ENCODE data around the gene SHB. TPM values are rescaled to one million over a fixed set of nuclear protein-coding genes. Genes with fewer than 3 reads are reported as not detected.

The SHB gene
- total RNA-seq, 2 experiments from 2014 or later, result 2.8 to 3.2 TPM

DNA sequence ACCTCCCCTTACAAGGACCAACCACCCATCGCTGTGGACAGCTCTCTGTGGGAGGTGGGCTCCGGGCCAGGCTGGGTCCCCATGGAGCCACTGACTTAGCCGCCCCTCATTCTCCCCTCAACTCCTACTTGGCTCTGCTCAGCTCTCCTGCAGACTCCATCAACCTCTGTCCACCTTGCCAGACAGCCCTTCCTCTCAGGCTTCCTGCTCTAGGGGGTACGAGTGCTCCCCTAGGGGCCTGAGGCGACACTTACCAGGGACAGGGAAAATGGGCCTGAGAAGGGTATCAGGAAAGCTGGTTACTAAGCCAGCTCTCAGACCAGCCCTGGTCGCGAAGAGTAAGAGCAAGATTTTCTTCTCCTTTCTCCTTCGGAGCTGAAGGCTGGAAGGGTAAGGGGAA, 43.9 kb downstream of the SHB start:
- ChIA-PET CTCF (no interaction called here), POLR2A (no interaction called here)
- no peak overlapping the region for H3K27ac Mint-ChIP-seq
- no peak for ATAC-seq
- intact Hi-C loops (cut with micrococcal nuclease), result loop anchor here (10.0 kb wide), 1 partner anchor 110 kb away; no protein-coding TSS in a partner anchor
- H3K4me1 Mint-ChIP-seq (ENCODE audit: low read depth), result peaks cover 6% of the 10 kb centered on the region
- TF ChIP-seq, protein P1, sequence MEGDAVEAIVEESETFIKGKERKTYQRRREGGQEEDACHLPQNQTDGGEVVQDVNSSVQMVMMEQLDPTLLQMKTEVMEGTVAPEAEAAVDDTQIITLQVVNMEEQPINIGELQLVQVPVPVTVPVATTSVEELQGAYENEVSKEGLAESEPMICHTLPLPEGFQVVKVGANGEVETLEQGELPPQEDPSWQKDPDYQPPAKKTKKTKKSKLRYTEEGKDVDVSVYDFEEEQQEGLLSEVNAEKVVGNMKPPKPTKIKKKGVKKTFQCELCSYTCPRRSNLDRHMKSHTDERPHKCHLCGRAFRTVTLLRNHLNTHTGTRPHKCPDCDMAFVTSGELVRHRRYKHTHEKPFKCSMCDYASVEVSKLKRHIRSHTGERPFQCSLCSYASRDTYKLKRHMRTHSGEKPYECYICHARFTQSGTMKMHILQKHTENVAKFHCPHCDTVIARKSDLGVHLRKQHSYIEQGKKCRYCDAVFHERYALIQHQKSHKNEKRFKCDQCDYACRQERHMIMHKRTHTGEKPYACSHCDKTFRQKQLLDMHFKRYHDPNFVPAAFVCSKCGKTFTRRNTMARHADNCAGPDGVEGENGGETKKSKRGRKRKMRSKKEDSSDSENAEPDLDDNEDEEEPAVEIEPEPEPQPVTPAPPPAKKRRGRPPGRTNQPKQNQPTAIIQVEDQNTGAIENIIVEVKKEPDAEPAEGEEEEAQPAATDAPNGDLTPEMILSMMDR (IDR thresholded peaks at IDR 0.05), result no peak
- no peaks in the 10 kb centered on the region for H3K36me3 Mint-ChIP-seq (ENCODE audit: low read depth)
- H3K27me3 Mint-ChIP-seq, result no peaks in the 10 kb centered on the region
- no peak for DNase-seq
- H3K9me3 Mint-ChIP-seq, result no peaks in the 10 kb centered on the region
- H3K4me3 Mint-ChIP-seq, result no peak overlapping the region

DNA sequence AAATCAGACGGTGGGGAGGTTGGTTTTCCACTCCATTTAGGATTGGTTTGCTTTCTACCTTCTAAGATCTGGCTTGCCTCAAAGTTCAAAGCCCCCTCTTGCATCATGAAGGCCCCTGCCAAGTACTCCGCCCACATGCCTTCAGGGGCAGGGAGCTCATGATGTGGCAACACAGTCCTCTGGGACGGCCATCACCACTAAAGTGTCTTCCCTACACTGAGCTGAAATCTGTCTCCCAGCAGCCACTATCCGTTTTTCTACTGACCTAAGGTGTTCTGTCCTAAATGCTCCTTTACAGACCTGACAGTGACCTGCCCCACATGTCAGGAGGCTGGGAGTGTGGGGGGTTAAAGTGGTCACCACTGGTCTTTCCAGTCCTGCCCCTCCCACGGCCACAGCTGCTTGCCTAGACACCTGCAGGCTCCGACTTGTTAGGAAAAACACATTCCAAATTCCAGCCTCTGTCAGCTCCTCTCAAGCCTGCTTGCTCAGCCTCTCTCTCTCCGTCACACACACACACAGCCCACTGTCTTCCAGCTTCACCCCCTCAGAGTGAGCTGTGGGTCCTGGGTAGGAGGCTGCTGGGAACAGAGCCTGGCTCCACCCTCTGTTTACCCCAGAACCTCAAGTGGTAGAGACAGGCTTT, 44.9 kb downstream of the SHB start:
- no peaks in the 10 kb centered on the region for H3K36me3 Mint-ChIP-seq (ENCODE audit: low read depth)
- no peak overlapping the region for H3K27ac Mint-ChIP-seq
- no peaks in the 10 kb centered on the region for H3K9me3 Mint-ChIP-seq
- H3K4me1 Mint-ChIP-seq (ENCODE audit: low read depth), result no peaks in the 10 kb centered on the region
- TF ChIP-seq, protein P1 (IDR thresholded peaks at IDR 0.05), result no peak
- no peak overlapping the region for H3K4me3 Mint-ChIP-seq
- ChIA-PET POLR2A (no interaction called here), CTCF (interaction anchor here (0.9 kb wide), 1 partner anchor 110 kb away, joined by 4 read pairs; no protein-coding TSS in a partner anchor)
- intact Hi-C loops (cut with micrococcal nuclease), result loop anchor here (10.0 kb wide), 1 partner anchor 109 kb away; no protein-coding TSS in a partner anchor
- H3K27me3 Mint-ChIP-seq, result no peaks in the 10 kb centered on the region
- ATAC-seq (no peak), DNase-seq (no peak)

DNA sequence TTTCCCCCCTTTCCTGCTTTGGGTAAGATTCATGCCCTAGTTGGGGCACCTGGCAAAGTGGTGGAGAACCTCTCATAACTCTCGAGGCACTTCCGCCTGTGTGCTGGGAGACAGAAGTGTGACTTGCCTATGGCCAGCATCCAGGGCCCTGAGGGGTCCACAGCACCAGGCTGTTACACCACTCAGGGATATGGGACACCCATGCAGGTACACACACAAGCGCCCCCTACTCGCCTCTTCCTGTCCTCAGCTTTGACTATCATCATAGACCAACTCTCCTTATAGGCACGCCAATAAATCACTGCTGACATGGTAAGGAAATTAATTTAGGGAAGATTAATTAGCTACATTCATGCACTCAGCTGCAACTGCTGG, 45.4 kb downstream of the SHB start:
- Mint-ChIP-seq H3K9me3 (no peaks in the 10 kb centered on the region), H3K27me3 (no peaks in the 10 kb centered on the region), H3K4me1 (ENCODE audit: low read depth) (no peaks in the 10 kb centered on the region), H3K4me3 (no peak overlapping the region), H3K36me3 (ENCODE audit: low read depth) (no peaks in the 10 kb centered on the region), H3K27ac (no peak overlapping the region)
- TF ChIP-seq, protein P1 (IDR thresholded peaks at IDR 0.05), result no peak
- CTCF ChIA-PET, result interaction anchor here (0.9 kb wide), 1 partner anchor 110 kb away, joined by 4 read pairs; no protein-coding TSS in a partner anchor
- intact Hi-C loops (cut with micrococcal nuclease), result loop anchor here (10.0 kb wide), 1 partner anchor 109 kb away; no protein-coding TSS in a partner anchor
- DNase-seq (no peak), ATAC-seq (no peak)
- POLR2A ChIA-PET, result no interaction called here

DNA sequence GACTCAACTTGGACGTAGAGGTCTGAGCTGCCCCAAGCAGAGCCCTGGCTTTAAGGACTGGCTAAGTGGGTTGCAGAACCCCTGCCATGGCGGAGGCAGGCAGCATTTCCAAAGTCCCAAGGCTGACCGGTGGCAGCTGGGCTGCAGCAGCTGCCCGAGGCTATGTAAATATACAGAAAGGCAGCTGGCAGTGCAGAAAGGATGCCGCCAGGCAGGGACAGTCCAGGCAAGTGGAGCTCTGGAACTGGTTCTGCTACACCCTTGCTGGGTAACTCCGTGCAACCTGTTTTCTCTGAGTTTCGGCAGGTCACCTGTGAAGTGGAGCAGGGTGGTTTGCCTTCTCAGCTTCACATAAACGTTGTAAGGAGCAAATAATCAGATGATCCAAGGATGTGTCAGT, 46.0 kb downstream of the SHB start:
- TF ChIP-seq, protein P1 (IDR thresholded peaks at IDR 0.05), result no peak
- DNase-seq, result no peak
- H3K4me1 Mint-ChIP-seq (ENCODE audit: low read depth), result no peaks in the 10 kb centered on the region
- no peak for ATAC-seq
- ChIA-PET POLR2A (no interaction called here), CTCF (interaction anchor here (0.6 kb wide), 1 partner anchor 149 kb away, joined by 3 read pairs; no protein-coding TSS in a partner anchor)
- H3K27me3 Mint-ChIP-seq, result no peaks in the 10 kb centered on the region
- no peak overlapping the region for H3K4me3 Mint-ChIP-seq
- H3K9me3 Mint-ChIP-seq, result no peaks in the 10 kb centered on the region
- H3K27ac Mint-ChIP-seq, result no peak overlapping the region
- H3K36me3 Mint-ChIP-seq (ENCODE audit: low read depth), result no peaks in the 10 kb centered on the region
- intact Hi-C loops (cut with micrococcal nuclease), result loop anchor here (10.0 kb wide), 1 partner anchor 108 kb away; no protein-coding TSS in a partner anchor

DNA sequence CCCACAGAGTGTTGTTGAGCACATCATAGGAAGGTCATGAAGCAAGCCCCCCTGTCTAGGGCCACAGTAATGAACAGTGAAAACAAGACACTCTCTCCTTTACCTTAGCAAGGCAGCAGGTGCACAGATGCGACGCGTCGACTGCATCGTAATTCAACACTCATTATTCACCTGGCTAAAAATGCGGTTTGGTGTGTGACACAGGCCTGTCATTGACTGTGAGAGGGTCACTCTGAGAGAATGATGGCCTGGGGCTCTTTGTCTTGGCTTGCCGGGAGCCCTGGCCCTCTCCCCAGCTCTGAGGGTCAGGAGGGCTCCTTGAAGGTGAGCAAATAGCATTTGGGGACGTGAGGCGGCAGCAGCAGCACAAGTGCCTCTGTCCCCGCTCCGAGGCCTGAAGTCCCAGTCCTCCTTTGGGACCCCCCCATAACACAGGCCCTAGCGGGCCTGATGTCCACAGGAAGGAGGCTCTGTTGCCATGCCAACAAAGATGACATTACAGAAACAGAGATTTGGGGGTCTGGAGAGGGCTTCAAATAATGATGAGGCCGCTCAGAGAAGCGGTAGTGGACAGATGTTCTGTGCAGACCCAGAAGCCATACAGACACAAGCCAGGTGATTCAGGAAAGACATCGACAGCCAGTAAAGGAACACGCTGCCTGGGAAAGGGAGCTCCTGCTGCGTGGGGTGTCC, 46.7 kb downstream of the SHB start:
- Mint-ChIP-seq H3K27me3 (no peaks in the 10 kb centered on the region), H3K36me3 (ENCODE audit: low read depth) (no peaks in the 10 kb centered on the region), H3K27ac (no peak overlapping the region), H3K4me1 (ENCODE audit: low read depth) (no peaks in the 10 kb centered on the region), H3K9me3 (no peaks in the 10 kb centered on the region), H3K4me3 (no peak overlapping the region)
- ChIA-PET POLR2A (no interaction called here), CTCF (interaction anchor here (0.6 kb wide), 1 partner anchor 148 kb away, joined by 3 read pairs; no protein-coding TSS in a partner anchor)
- intact Hi-C loops (cut with micrococcal nuclease), result loop anchor here (10.0 kb wide), 1 partner anchor 108 kb away; no protein-coding TSS in a partner anchor
- ATAC-seq, result no peak
- TF ChIP-seq, protein P1 (IDR thresholded peaks at IDR 0.05), result no peak
- DNase-seq, result no peak
